SK-N-SH (cell line): ENCODE data around the gene ANKMY2. TPM values are rescaled to one million over a fixed set of nuclear protein-coding genes. Genes with fewer than 3 reads are reported as not detected.

Source experiments
- CTCF ChIA-PET: fragments of 300-600, 350-600 bp; formaldehyde crosslinking; extraction: SDS; loops from one replicate; lab custom pipeline; 2021; lab: Yijun Ruan, JAX
- POLR2A ChIA-PET: fragments of 350-600 bp; sonication (Branson Sonifier 250); formaldehyde crosslinking; extraction: SDS; loops from one replicate; lab custom pipeline; 2020; ENCODE audit warnings: antibody characterized with exemption, inconsistent platforms; lab: Yijun Ruan, JAX
- DNase-seq: peaks from one replicate; pipeline ENCODE4 v3.0.0; 2012
- H2AFZ ChIP-seq: fragments of 200-600 bp; sonication (generic); 2 replicates; pipeline ENCODE4 v1.8.1; 2016; ENCODE audit warnings: antibody characterized with exemption, mild to moderate bottlenecking, low read depth
- H3F3A ChIP-seq: fragments of 200-600 bp; sonication (generic); replicated peaks from 2 replicates; pipeline ENCODE3; 2016; ENCODE audit warnings: antibody characterized with exemption, mild to moderate bottlenecking; ENCODE audit not compliant: insufficient read depth
- H3K27ac ChIP-seq, 2 experiments: fragments of 200-500 bp in 1 of 2; fragments of 200-600 bp in 1 of 2; sonication (Bioruptor generic) in 1 of 2; sonication (generic), shearing (Covaris generic) in 1 of 2; 2 replicates each; pipeline versions ENCODE4 v1.5.1 to v1.6.1; 2014 to 2016; ENCODE audit warnings: low read depth in 2 of 2, inconsistent platforms in 1 of 2, low read length in 1 of 2, mild to moderate bottlenecking in 1 of 2, mixed read lengths in 1 of 2
- H3K27me3 ChIP-seq: fragments of 200-600 bp; sonication (generic), shearing (Covaris generic); 2 replicates; pipeline ENCODE4 v1.6.1; 2016; ENCODE audit warnings: mixed run types; ENCODE audit not compliant: insufficient read depth
- H3K36me3 ChIP-seq, 2 experiments: fragments of 200-500 bp in 1 of 2; fragments of 200-600 bp in 1 of 2; sonication (Bioruptor generic) in 1 of 2; sonication (generic) in 1 of 2; replicated peaks in 1 of 2; 2 replicates each; pipeline versions ENCODE3 to v1.5.1; 2014 to 2016; ENCODE audit warnings: low read length in 1 of 2, mild to moderate bottlenecking in 1 of 2; ENCODE audit not compliant: insufficient read depth in 2 of 2, control insufficient read depth in 1 of 2
- H3K4me1 ChIP-seq, 2 experiments: fragments of 200-500 bp in 1 of 2; fragments of 200-600 bp in 1 of 2; sonication (Bioruptor generic) in 1 of 2; sonication (generic), shearing (Covaris generic) in 1 of 2; 2 replicates each; pipeline versions ENCODE4 v1.5.1 to v1.6.1; 2014 to 2016; ENCODE audit warnings: low read depth in 1 of 2, low read length in 1 of 2, mixed run types in 1 of 2; ENCODE audit not compliant: insufficient read depth in 2 of 2, control insufficient read depth in 1 of 2
- H3K4me2 ChIP-seq: fragments of 200-600 bp; sonication (generic), shearing (Covaris generic); 2 replicates; pipeline ENCODE4 v1.6.1; 2017; ENCODE audit warnings: mixed run types
- H3K4me3 ChIP-seq, 2 experiments: fragments of 200-500 bp in 1 of 2; fragments of 200-600 bp in 1 of 2; sonication (Bioruptor generic) in 1 of 2; sonication (generic), shearing (Covaris generic) in 1 of 2; 2 replicates each; pipeline versions ENCODE4 v1.5.1 to v1.8.1; 2014 to 2016; ENCODE audit warnings: low read depth in 2 of 2, inconsistent platforms in 1 of 2, low read length in 1 of 2, mild to moderate bottlenecking in 1 of 2, mixed read lengths in 1 of 2, moderate library complexity in 1 of 2
- H3K79me2 ChIP-seq: fragments of 200-600 bp; sonication (generic); 2 replicates; pipeline ENCODE4 v1.8.1; 2017; ENCODE audit warnings: mild to moderate bottlenecking; ENCODE audit not compliant: insufficient read depth
- H3K9ac ChIP-seq: fragments of 200-600 bp; sonication (generic); 2 replicates; pipeline ENCODE4 v1.6.1; 2017; ENCODE audit warnings: mixed run types
- H3K9me2 ChIP-seq: fragments of 200-600 bp; sonication (generic); 2 replicates; pipeline ENCODE4 v1.6.1; 2017; ENCODE audit warnings: mixed run types
- H3K9me3 ChIP-seq: fragments of 200-600 bp; sonication (generic); 2 replicates; pipeline ENCODE4 v1.6.1; 2017; ENCODE audit warnings: mixed run types, mild to moderate bottlenecking, moderate library complexity
- H4K20me1 ChIP-seq: fragments of 200-600 bp; sonication (generic); 2 replicates; pipeline ENCODE4 v1.6.1; 2017; ENCODE audit warnings: mild to moderate bottlenecking, mixed run types; ENCODE audit not compliant: insufficient read depth
- CHD2 ChIP-seq: fragments of 150-350 bp; IDR thresholded peaks from 2 replicates; pipeline ENCODE4 v1.6.1; 2018; ENCODE audit warnings: low read length; ENCODE audit not compliant: partially characterized antibody
- ELF1 ChIP-seq: IDR thresholded peaks from 2 replicates; pipeline ENCODE4 v1.4.0; 2012
- EP300 ChIP-seq, 2 experiments: IDR thresholded peaks; 2 replicates each; pipeline versions ENCODE4 v1.4.0 to v1.6.1; 2012; ENCODE audit warnings: borderline replicate concordance in 1 of 2, low read depth in 1 of 2, low read length in 1 of 2
- FOSL2 ChIP-seq: IDR thresholded peaks from 2 replicates; pipeline ENCODE4 v1.4.0; 2012; ENCODE audit warnings: low read depth, mild to moderate bottlenecking, moderate library complexity, borderline replicate concordance
- FOXM1 ChIP-seq: IDR thresholded peaks from 2 replicates; pipeline ENCODE4 v1.4.0; 2012; ENCODE audit warnings: low read depth, mild to moderate bottlenecking
- GATA2 ChIP-seq: sonication (generic); formaldehyde crosslinking; IDR thresholded peaks from 2 replicates; pipeline ENCODE4 v1.5.0; 2020; ENCODE audit warnings: mild to moderate bottlenecking, missing genetic modification reagents
- JUND ChIP-seq: IDR thresholded peaks from 2 replicates; pipeline ENCODE4 v1.4.0; 2012
- MXI1 ChIP-seq: IDR thresholded peaks from 2 replicates; pipeline ENCODE4 v1.6.1; 2012; ENCODE audit warnings: mild to moderate bottlenecking, low read depth, low read length, improper control_type of control experiment
- NRF1 ChIP-seq: IDR thresholded peaks from 2 replicates; pipeline ENCODE4 v1.6.1; 2012; ENCODE audit warnings: low read depth, mild to moderate bottlenecking, low read length
- POLR2AphosphoS5 ChIP-seq: IDR thresholded peaks from 2 replicates; pipeline ENCODE4 v1.6.1; 2012; ENCODE audit warnings: low read depth, low read length
- RAD21 ChIP-seq: IDR thresholded peaks from 2 replicates; pipeline ENCODE4 v1.6.1; 2012; ENCODE audit warnings: mild to moderate bottlenecking, low read length
- RCOR1 ChIP-seq: fragments of 150-350 bp; IDR thresholded peaks from 2 replicates; pipeline ENCODE4 v1.6.1; 2017; ENCODE audit warnings: antibody characterized with exemption, low read length
- SIN3A ChIP-seq: IDR thresholded peaks from 2 replicates; pipeline ENCODE4 v1.6.1; 2012; ENCODE audit warnings: low read depth, mild to moderate bottlenecking, low read length, moderate library complexity, borderline replicate concordance
- TAF1 ChIP-seq: IDR thresholded peaks from 2 replicates; pipeline ENCODE4 v1.6.1; 2012; ENCODE audit warnings: low read depth, mild to moderate bottlenecking, low read length, moderate library complexity, borderline replicate concordance
- TCF12 ChIP-seq: IDR thresholded peaks from 2 replicates; pipeline ENCODE4 v1.4.0; 2012
- TEAD4 ChIP-seq: IDR thresholded peaks from 2 replicates; pipeline ENCODE4 v1.4.0; 2012; ENCODE audit warnings: mild to moderate bottlenecking, borderline replicate concordance; ENCODE audit not compliant: insufficient read depth
- YY1 ChIP-seq: IDR thresholded peaks from 2 replicates; pipeline ENCODE4 v1.4.0; 2012; ENCODE audit warnings: low read depth, mild to moderate bottlenecking
- WGBS: methylation state at CpG from one replicate; pipeline ENCODE4 v1.1.6; 2017; ENCODE audit warnings: low lambda C conversion rate; 5-methylcytosine and 5-hydroxymethylcytosine counted together
- polyA plus RNA-seq, 3 experiments: library from polyadenylated mRNA; depleted of rRNA; stranded (reverse); fragments of >200 nt; gene quantifications; 2 replicates each; pipeline ENCODE4 v1.2.3, GENCODE V29; 2012
- TF ChIP-seq, protein P1 (sequence below): IDR thresholded peaks from 2 replicates; pipeline ENCODE4 v1.6.1; 2012; ENCODE audit warnings: mild to moderate bottlenecking, low read depth, low read length, moderate library complexity
- TF ChIP-seq, protein P2 (sequence below): IDR thresholded peaks from 2 replicates; pipeline ENCODE4 v1.4.0; 2012; ENCODE audit warnings: low read depth
- TF ChIP-seq, protein P3 (sequence below): fragments of 150-350 bp; IDR thresholded peaks from 2 replicates; pipeline ENCODE4 v1.6.1; 2017; ENCODE audit warnings: antibody characterized with exemption, low read length, low read depth, borderline replicate concordance
- TF ChIP-seq, protein P4 (sequence below): fragments of 150-350 bp; IDR thresholded peaks from 2 replicates; pipeline ENCODE4 v1.6.1; 2016; ENCODE audit warnings: mild to moderate bottlenecking, low read depth, low read length
- TF ChIP-seq, protein P5 (sequence below): IDR thresholded peaks from 2 replicates; pipeline ENCODE4; 2012
- TF ChIP-seq, protein P6 (sequence below): IDR thresholded peaks from 2 replicates; pipeline ENCODE4 v1.4.0; 2012; ENCODE audit warnings: low read depth, borderline replicate concordance

The ANKMY2 gene
- polyA plus RNA-seq (2012; rRNA removed) = 15.8 and 22.4 TPM in 2 replicates
- 21.3 and 22.1 TPM in 2 replicates for polyA plus RNA-seq (2012; cell fraction: cytosol; rRNA removed)
- 11.9 and 25.6 TPM in 2 replicates for polyA plus RNA-seq (2012; cell fraction: nucleus; rRNA removed)

DNA sequence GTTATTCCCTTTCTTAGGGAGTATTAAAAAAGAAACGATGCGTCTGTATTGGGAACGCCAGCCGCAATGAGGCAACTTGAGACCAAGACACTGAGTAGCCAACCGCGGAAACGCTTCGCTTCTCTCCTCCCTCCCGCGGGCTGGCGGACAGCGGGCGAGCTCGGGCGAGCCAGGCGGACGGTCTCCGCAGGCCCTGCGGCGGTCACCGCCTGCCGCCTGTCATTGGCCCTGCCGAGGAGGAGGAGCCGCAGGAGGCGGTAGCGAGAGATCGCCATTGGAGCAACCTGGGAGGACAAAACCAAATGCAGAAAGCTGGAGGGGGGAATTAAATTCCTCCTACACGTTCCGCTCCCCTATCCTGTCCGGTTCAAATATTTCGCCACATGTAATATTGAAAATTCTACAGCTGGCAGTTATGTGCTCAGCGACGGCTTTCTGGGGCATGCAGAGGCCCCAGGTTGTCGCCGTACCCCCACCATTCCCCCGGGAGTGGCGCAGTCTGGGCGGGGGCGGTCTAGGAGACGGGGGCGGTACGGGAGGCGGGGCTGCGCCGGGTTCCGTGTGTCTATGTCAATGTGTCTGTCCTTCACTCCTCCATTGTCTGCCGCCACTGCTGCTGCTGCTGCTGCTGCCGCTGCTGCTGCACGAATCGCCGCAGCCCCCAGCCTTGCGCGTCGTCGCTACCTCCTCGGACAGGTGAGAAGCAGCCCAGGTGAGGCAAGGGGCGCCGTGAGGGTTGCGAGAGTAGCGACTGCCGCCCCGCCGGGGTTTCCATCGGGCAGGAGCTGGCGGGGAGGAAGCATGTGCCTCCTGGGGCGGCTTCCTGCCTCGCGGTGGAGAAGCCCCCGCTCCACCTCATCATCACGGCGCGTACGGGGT, at the start of gene ANKMY2, which contains the start of gene BZW2:
TSS of gene ANKMY2 (minus strand) at position 162 of the 879 bp plus-strand sequence. CDS start 181 bp downstream, outside the sequence.
TSS of gene BZW2 (plus strand) at position 589 of the 879 bp plus-strand sequence. CDS start 19,263 bp downstream, outside the sequence.
- DNase-seq = peak; percentile 99
- Histone ChIP-seq H2AFZ (peak within 1 kb of the TSS; percentile 90), H3K4me1 (peaks cover 26 to 27% of the 10 kb centered on the region in 2 experiments), H3K27ac (peak within 1 kb of the TSS; percentile 87 to 97), H3K4me2 (peak within 1 kb of the TSS; percentile 94), H3K9me2 (no peaks in the 10 kb centered on the region), H3F3A (peaks cover 13% of the 10 kb centered on the region), H3K4me3 (peak within 1 kb of the TSS; percentile 84 to 100), H3K9me3 (no peaks in the 10 kb centered on the region), H3K36me3 (peaks cover 3 to 14% of the 10 kb centered on the region in 2 experiments), H3K79me2 (peaks cover 79% of the 10 kb centered on the region), H4K20me1 (peaks cover 31% of the 10 kb centered on the region; the same call in 1 of the 2 replicates), H3K9ac (peak within 1 kb of the TSS; percentile 80), H3K27me3 (no peaks in the 10 kb centered on the region)
- WGBS = 2% methylated on average over 55 of the region's 73 CpGs
- ChIA-PET CTCF (interaction anchor here (0.7 to 1.5 kb wide), 5 partner anchors 22 to 62 kb away, joined by 3 to 5 read pairs (median 3); no protein-coding TSS in a partner anchor), POLR2A (interaction anchor here (0.6 to 1.9 kb wide), 8 partner anchors 9 to 562 kb away, joined by 3 to 4 read pairs (median 3); no protein-coding TSS in a partner anchor)
- TF ChIP-seq FOXM1 (no peak), SIN3A (peak; percentile 97), RAD21 (no peak), MXI1 (peak; percentile 97), POLR2AphosphoS5 (peak; percentile 99), RCOR1 (0 out of 2 replicates have a peak, but pooled peaks have one; percentile 24), GATA2 (CRISPR knock-in tag) (peak; percentile 11; the same call in 1 of the 2 replicates), TAF1 (peak; percentile 99), CHD2 (peak; percentile 7), TCF12 (0 out of 2 replicates have a peak, but pooled peaks have one; percentile 4), NRF1 (no peak), ELF1 (peak; percentile 53; the same call in 1 of the 2 replicates), TEAD4 (0 out of 2 replicates have a peak, but pooled peaks have one; percentile 33), YY1 (peak; percentile 74; the same call in 1 of the 2 replicates), JUND (peak; percentile 65; the same call in 1 of the 2 replicates), FOSL2 (no peak), EP300 (IDR thresholded peaks at IDR 0.05; ENCODE audit: borderline replicate concordance in 1 of 2, low read depth in 1 of 2, low read length in 1 of 2) (0 out of 4 replicates have a peak, but pooled peaks of 1 of the 2 experiments have one; percentile 59)
- TF ChIP-seq, protein P1, sequence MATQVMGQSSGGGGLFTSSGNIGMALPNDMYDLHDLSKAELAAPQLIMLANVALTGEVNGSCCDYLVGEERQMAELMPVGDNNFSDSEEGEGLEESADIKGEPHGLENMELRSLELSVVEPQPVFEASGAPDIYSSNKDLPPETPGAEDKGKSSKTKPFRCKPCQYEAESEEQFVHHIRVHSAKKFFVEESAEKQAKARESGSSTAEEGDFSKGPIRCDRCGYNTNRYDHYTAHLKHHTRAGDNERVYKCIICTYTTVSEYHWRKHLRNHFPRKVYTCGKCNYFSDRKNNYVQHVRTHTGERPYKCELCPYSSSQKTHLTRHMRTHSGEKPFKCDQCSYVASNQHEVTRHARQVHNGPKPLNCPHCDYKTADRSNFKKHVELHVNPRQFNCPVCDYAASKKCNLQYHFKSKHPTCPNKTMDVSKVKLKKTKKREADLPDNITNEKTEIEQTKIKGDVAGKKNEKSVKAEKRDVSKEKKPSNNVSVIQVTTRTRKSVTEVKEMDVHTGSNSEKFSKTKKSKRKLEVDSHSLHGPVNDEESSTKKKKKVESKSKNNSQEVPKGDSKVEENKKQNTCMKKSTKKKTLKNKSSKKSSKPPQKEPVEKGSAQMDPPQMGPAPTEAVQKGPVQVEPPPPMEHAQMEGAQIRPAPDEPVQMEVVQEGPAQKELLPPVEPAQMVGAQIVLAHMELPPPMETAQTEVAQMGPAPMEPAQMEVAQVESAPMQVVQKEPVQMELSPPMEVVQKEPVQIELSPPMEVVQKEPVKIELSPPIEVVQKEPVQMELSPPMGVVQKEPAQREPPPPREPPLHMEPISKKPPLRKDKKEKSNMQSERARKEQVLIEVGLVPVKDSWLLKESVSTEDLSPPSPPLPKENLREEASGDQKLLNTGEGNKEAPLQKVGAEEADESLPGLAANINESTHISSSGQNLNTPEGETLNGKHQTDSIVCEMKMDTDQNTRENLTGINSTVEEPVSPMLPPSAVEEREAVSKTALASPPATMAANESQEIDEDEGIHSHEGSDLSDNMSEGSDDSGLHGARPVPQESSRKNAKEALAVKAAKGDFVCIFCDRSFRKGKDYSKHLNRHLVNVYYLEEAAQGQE = peak; percentile 45
- TF ChIP-seq, protein P2, sequence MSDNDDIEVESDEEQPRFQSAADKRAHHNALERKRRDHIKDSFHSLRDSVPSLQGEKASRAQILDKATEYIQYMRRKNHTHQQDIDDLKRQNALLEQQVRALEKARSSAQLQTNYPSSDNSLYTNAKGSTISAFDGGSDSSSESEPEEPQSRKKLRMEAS = peak; percentile 68
- TF ChIP-seq, protein P3, sequence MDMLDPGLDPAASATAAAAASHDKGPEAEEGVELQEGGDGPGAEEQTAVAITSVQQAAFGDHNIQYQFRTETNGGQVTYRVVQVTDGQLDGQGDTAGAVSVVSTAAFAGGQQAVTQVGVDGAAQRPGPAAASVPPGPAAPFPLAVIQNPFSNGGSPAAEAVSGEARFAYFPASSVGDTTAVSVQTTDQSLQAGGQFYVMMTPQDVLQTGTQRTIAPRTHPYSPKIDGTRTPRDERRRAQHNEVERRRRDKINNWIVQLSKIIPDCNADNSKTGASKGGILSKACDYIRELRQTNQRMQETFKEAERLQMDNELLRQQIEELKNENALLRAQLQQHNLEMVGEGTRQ = 0 out of 2 replicates have a peak, but pooled peaks have one; percentile 18
- TF ChIP-seq, protein P4, sequence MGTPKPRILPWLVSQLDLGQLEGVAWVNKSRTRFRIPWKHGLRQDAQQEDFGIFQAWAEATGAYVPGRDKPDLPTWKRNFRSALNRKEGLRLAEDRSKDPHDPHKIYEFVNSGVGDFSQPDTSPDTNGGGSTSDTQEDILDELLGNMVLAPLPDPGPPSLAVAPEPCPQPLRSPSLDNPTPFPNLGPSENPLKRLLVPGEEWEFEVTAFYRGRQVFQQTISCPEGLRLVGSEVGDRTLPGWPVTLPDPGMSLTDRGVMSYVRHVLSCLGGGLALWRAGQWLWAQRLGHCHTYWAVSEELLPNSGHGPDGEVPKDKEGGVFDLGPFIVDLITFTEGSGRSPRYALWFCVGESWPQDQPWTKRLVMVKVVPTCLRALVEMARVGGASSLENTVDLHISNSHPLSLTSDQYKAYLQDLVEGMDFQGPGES = peak; percentile 4; the same call in 1 of the 2 replicates
- TF ChIP-seq, protein P5, sequence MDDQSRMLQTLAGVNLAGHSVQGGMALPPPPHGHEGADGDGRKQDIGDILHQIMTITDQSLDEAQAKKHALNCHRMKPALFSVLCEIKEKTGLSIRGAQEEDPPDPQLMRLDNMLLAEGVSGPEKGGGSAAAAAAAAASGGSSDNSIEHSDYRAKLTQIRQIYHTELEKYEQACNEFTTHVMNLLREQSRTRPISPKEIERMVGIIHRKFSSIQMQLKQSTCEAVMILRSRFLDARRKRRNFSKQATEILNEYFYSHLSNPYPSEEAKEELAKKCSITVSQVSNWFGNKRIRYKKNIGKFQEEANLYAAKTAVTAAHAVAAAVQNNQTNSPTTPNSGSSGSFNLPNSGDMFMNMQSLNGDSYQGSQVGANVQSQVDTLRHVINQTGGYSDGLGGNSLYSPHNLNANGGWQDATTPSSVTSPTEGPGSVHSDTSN = peak; percentile 73
- TF ChIP-seq, protein P6, sequence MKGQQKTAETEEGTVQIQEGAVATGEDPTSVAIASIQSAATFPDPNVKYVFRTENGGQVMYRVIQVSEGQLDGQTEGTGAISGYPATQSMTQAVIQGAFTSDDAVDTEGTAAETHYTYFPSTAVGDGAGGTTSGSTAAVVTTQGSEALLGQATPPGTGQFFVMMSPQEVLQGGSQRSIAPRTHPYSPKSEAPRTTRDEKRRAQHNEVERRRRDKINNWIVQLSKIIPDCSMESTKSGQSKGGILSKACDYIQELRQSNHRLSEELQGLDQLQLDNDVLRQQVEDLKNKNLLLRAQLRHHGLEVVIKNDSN = no peak
